ENCODE data around the gene CFDP1. TPM values are rescaled to one million over a fixed set of nuclear protein-coding genes. Genes with fewer than 3 reads are reported as not detected.

The CFDP1 gene
- polyA plus RNA-seq, 2 of the 4 experiments (the other 2 are of a cell fraction) = 70.2 to 72.8 TPM

DNA sequence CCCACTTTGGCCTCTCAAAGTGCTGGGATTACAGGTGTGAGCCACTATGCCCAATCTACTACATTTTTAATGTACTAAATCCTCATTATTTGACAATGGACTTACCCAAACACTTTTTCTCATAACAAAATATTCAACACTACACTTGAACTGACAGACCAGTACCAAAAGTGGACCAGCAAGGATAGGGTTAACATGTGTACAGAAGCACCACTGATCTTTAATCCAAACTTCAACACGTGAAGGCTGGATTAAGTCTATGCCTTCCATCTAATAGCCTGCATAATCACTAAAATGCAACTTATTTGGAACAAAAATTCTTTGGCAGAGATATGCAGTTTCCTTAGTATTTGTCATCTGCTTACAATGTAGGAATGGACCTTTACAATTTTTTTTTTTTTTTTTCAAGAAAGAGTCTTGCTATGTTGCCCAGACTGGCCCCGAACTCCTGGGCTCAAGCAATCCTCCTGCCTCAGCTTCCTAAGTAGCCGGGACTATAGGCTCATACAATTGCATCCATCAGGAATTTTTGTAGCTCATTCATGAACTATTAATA is 121.8 kb downstream of the CFDP1 start:
- CTCF ChIA-PET = interaction anchor here (1.1 to 1.7 kb wide), 4 partner anchors 10 to 78 kb away, joined by 3 to 4 read pairs (median 3); no protein-coding TSS in a partner anchor
- FAIRE-seq (no peak), ATAC-seq (no peak), DNase-seq (ENCODE audit: low read depth in 1 of 2, low spot score in 1 of 2) (no peak)
- TF ChIP-seq SREBF2 (IDR thresholded peaks at IDR 0.05) = no peak
- no peak for TF ChIP-seq HOXA7 (CRISPR knock-in tag; IDR thresholded peaks at IDR 0.05)
- no peak for TF ChIP-seq ZNF302 (CRISPR knock-in tag; IDR thresholded peaks at IDR 0.05)
- no peak for TF ChIP-seq SMC3 (IDR thresholded peaks at IDR 0.05)
- no peak for TF ChIP-seq ZC3H11A (IDR thresholded peaks at IDR 0.05)
- TF ChIP-seq HDAC2 (IDR thresholded peaks at IDR 0.05) = no peak
- TF ChIP-seq, protein P1, sequence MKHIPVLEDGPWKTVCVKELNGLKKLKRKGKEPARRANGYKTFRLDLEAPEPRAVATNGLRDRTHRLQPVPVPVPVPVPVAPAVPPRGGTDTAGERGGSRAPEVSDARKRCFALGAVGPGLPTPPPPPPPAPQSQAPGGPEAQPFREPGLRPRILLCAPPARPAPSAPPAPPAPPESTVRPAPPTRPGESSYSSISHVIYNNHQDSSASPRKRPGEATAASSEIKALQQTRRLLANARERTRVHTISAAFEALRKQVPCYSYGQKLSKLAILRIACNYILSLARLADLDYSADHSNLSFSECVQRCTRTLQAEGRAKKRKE (CRISPR knock-in tag; IDR thresholded peaks at IDR 0.05; ENCODE audit: low read depth) = no peak
- TF ChIP-seq TFCP2L1 (CRISPR knock-in tag; IDR thresholded peaks at IDR 0.05) = no peak
- TF ChIP-seq HEYL (CRISPR knock-in tag; IDR thresholded peaks at IDR 0.05) = no peak
- TF ChIP-seq, protein P2, sequence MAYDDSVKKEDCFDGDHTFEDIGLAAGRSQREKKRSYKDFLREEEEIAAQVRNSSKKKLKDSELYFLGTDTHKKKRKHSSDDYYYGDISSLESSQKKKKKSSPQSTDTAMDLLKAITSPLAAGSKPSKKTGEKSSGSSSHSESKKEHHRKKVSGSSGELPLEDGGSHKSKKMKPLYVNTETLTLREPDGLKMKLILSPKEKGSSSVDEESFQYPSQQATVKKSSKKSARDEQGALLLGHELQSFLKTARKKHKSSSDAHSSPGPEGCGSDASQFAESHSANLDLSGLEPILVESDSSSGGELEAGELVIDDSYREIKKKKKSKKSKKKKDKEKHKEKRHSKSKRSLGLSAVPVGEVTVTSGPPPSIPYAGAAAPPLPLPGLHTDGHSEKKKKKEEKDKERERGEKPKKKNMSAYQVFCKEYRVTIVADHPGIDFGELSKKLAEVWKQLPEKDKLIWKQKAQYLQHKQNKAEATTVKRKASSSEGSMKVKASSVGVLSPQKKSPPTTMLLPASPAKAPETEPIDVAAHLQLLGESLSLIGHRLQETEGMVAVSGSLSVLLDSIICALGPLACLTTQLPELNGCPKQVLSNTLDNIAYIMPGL (CRISPR knock-in tag; IDR thresholded peaks at IDR 0.05; ENCODE audit: borderline replicate concordance) = no peak
- no peak for TF ChIP-seq KDM1A (IDR thresholded peaks at IDR 0.05; ENCODE audit: low read depth)
- no peak for TF ChIP-seq CHD2 (IDR thresholded peaks at IDR 0.05; ENCODE audit: low read length, partially characterized antibody)
- TF ChIP-seq RNF2 (IDR thresholded peaks at IDR 0.05; ENCODE audit: borderline replicate concordance, low read depth) = no peak
- no peak for TF ChIP-seq FOSL2 (IDR thresholded peaks at IDR 0.05)
- TF ChIP-seq FOSL2 (CRISPR knock-in tag; IDR thresholded peaks at IDR 0.05) = no peak
- TF ChIP-seq CTCF (IDR thresholded peaks at IDR 0.05) = no peak
- no peak for TF ChIP-seq PHF8 (IDR thresholded peaks at IDR 0.05; ENCODE audit: borderline replicate concordance, low read depth)
- no peak for TF ChIP-seq CHD4 (IDR thresholded peaks at IDR 0.05; ENCODE audit: borderline replicate concordance)
- no peak for TF ChIP-seq CEBPB (IDR thresholded peaks at IDR 0.05)
- TF ChIP-seq NR3C1 (IDR thresholded peaks at IDR 0.05) = no peak
- TF ChIP-seq, protein P3, sequence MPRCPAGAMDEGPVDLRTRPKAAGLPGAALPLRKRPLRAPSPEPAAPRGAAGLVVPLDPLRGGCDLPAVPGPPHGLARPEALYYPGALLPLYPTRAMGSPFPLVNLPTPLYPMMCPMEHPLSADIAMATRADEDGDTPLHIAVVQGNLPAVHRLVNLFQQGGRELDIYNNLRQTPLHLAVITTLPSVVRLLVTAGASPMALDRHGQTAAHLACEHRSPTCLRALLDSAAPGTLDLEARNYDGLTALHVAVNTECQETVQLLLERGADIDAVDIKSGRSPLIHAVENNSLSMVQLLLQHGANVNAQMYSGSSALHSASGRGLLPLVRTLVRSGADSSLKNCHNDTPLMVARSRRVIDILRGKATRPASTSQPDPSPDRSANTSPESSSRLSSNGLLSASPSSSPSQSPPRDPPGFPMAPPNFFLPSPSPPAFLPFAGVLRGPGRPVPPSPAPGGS (IDR thresholded peaks at IDR 0.05) = no peak
- Histone ChIP-seq H3K4me3 (no peak overlapping the region), H3K9me3 (no peaks in the 10 kb centered on the region), H3K4me1 (peaks cover 34% of the 10 kb centered on the region), H3K4me2 (no peak overlapping the region), H3K27ac (no peak overlapping the region)
- WGBS (ENCODE audit: missing lambda C conversion rate) = 61% methylated on average over 3 of the region's 3 CpGs
- POLR2A ChIA-PET = no interaction called here

GRCh38 chr16:75310541-75310940 is 122.8 kb downstream of the CFDP1 start:
- DNase-seq (ENCODE audit: low read depth in 1 of 2, low spot score in 1 of 2) = no peak
- no peak for TF ChIP-seq EP300 (IDR thresholded peaks at IDR 0.05)
- no peak for TF ChIP-seq JUNB (IDR thresholded peaks at IDR 0.05)
- no peak overlapping the region for H3K4me3 ChIP-seq
- POLR2A ChIA-PET = no interaction called here
- no peaks in the 10 kb centered on the region for H3K9me3 ChIP-seq
- H3K4me2 ChIP-seq = no peak overlapping the region; the same call in 2 of the 3 replicates
- CTCF ChIA-PET = interaction anchor here (1.1 kb wide), 1 partner anchor 11 kb away, joined by 3 read pairs; no protein-coding TSS in a partner anchor
- 92% methylated on average over 3 of the region's 3 CpGs for WGBS (ENCODE audit: missing lambda C conversion rate)
- no peak for ATAC-seq
- FAIRE-seq = no peak
- H3K4me1 ChIP-seq = peaks cover 41% of the 10 kb centered on the region
- peak overlapping the region in 1 of 2 experiments; percentile 5; a peak in 1 of 6 replicates for H3K27ac ChIP-seq
